Activated CD4-positive, alpha-beta T cell treated with anti-CD3 and anti-CD28 coated beads, Interleukin-2, amount 50 U/mL, for 48 hours (primary cell): ENCODE results near the gene MAST4.

Experiments
- DNase-seq, 2 experiments: peaks; one replicate each; pipeline ENCODE4 v3.0.0-alpha.2; 2020

MAST4 gene

DNA sequence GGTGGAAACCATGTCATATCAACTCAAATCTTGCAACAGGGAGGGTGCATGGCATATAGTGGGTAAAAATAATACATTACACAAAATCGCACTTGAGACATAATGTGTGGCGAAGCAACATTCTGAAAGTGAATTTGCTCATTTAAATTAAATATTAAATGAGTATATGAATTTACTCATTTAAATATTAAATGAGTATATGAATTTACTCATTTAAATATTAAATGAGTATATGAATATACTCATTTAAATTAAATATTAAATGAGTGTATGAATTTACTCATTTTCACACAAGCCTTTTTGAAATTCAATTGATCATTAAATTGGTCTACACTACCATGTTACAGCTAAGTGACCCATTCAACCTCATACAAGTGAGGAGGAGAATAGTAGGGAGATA, 10.5 kb downstream of the MAST4 start:
- no peak for DNase-seq

GRCh38 chr5:66608501-66608900, 12.3 kb downstream of the MAST4 start:
- no peak for DNase-seq

- no peak for DNase-seq
These were observed 13.4 kb downstream of the MAST4 start for GRCh38 chr5:66609615-66610014.

DNA sequence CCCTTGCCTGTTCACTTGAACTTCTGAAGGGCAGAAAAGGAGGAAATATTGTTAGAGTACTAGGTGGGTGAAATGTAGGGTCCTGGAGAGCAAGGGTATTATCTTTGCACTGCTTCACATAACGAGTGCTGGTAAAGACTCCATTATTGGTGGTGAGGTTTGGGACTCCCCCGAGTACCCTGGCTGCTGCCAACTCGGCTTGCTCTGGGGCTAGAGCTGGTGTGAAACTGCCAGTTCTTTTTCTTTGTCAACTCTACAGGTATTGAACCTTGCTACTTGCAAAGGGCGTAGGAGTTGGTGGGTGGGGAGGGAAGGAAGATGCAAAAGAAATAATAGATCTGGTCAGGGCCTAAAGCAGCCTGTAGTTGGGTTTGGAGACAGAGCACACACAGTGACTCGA, 16.0 kb downstream of the MAST4 start:
- no peak for DNase-seq

DNA sequence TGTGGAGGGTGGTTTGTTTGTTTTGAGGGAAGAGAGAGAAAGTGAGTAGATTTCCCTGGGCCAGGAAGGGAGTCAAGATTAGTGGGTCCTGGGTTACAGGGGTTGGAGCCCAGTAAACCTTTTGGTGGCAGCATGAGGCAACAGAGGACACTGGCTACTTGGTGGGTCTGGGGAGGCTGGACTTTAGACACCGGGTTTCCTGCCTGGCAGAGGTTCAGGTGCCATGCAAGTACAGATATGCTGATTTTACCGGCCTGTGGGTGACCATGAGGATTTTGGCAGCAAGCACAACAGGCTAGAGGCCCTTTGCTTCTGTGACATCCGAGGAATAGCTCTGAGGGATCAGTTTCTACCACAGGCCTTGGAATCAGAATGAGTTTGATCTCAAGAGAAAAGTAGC, 18.9 kb downstream of the MAST4 start:
- no peak for DNase-seq

GRCh38 chr5:66615894-66616293, 19.7 kb downstream of the MAST4 start:
- no peak for DNase-seq

GRCh38 chr5:66616520-66617225, 20.5 kb downstream of the MAST4 start:
- DNase-seq, result no peak

DNA sequence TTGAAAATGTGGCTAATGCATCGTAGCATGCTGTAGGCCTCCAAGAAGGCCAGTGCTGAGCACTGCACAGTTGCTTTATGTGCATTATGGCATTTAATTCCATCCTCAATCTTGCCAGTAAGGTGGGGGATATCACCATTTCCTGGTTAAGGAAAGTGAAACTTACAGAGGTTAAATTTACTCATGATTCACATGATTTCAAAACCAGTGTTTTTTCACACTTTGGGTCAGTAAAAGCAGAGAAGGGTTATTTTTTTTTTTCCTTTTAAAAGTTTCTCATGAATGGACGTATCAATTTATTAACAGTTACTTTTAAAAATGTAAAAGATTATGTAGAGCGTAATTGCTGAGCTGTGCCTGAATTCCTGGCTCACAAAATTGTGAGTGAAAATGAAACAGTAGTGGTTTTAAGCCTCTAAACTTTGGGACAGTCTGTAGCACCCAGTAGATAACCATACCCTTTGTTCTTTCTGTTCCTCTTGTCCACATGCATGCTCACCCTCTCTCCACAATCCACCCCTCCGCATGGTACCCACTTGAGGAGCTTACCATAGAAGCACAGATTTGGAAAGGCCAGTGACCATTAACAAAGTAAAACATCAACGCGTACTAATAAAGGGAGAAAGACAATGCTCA, 21.2 kb downstream of the MAST4 start:
- no peak for DNase-seq

GRCh38 chr5:66617991-66618768, 22.0 kb downstream of the MAST4 start:
- no peak for DNase-seq

GRCh38 chr5:66620711-66621110, 24.5 kb downstream of the MAST4 start:
- DNase-seq, result no peak

DNA sequence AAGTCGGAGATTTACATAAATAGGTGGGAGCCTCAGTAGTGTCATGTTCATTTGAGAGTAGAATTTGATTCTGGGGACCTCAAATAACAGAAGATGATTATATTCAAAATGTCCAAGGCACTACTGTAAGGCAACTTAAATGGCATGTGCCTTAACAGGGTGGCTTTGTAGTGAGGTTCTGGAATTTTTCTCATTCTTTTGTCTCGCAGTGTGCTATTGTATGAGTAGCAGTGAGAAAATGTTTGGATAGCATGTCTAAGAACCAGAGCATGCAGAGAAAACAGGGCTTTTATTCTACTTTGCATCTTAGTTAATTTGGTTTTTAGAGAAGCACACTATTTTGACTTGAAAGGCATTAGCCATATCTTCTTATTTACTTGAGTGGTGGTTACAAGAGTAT, 25.0 kb downstream of the MAST4 start:
- no peak for DNase-seq

- no peak for DNase-seq
These were observed 25.5 kb downstream of the MAST4 start for GRCh38 chr5:66621736-66622135.

- no peak for DNase-seq
These were observed 32.4 kb downstream of the MAST4 start for GRCh38 chr5:66628561-66628960.

- DNase-seq, result no peak
These were observed 33.3 kb downstream of the MAST4 start for GRCh38 chr5:66629446-66629845.

GRCh38 chr5:66633754-66634153, 37.6 kb downstream of the MAST4 start:
- no peak for DNase-seq

DNA sequence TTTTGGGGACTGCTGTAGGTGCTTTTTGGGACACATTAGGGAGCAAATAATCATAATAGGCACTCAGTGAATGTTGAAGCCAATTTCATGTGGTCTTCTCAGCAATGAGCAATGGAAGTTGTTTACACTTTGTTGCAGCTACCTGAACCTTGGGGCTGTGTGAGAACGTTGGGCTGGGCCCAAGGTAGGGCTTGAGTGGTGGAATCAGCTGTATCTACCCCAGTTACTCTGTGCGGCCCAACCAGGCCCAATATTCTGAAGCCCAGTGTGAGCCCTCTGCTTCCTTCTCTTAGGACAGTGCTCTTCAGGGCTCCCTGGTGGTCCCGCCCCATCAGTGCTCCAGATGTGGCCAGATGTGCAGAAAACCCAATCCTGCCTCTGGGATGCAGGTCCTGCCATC, 38.4 kb downstream of the MAST4 start:
- no peak for DNase-seq

- no peak for DNase-seq
These were observed 41.8 kb downstream of the MAST4 start for GRCh38 chr5:66637994-66638393.

DNA sequence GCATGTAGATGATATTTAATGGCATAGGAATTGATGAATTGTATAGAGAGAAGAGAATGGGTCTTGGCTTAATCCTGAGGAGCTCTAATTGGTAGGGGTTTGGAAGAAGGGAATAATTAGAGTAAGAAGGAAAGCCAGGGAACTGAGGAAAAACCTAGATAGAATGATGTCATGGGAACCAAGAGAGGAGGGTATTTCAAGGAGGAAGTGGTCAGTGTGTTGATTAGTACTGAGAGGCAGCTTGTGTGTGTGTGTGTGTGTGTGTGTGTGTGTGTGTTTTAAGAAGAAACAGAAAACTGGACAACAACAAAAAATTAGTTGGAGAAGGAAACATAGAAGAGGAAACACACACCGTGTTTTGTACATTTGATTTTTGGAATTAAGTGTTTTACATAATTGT, 42.8 kb downstream of the MAST4 start:
- DNase-seq, result no peak

GRCh38 chr5:66642538-66642937, 46.3 kb downstream of the MAST4 start:
- DNase-seq, result no peak

- no peak for DNase-seq
These were observed 47.2 kb downstream of the MAST4 start for GRCh38 chr5:66643387-66643786.

DNA sequence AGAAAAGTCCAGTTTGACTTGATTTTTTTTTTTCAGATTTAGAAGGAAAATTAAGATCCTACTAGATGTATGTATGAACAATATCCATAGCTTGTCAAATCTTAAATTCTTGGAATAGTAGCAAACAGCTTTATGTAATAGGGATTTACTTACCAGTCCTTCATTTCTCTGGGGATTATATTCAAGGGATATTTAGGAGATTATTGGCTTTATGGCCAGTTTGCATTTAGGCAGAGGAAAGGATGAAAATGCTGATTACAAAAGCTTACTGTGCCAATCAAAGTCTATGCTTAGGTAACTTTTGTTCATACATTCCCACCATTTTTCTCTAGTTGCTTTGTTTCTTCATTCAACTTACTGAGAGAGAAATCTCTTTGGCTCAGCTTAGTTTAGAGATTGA, 47.9 kb downstream of the MAST4 start:
- no peak for DNase-seq

DNA sequence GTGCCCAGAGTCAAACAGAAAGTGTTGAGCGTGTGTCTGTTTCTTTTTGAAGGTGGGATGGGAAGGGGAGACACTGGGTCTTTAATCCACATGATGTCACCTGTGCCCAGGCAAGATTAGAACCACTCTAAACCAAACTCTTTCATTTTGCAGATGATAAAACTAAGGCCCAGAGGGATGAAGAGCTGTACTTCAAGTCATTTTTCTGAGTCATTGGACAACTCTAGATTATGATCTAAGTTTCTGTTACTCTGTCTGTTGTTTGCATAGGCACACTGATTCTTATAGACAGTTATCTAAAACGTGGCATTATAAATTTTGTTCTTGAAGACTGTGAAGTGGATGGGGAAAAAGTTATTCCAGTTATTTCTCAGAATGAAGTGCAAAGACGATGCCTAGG, 48.8 kb downstream of the MAST4 start:
- no peak for DNase-seq

- DNase-seq, result no peak
These were observed 50.4 kb downstream of the MAST4 start for GRCh38 chr5:66646570-66646969.
